Stimulated activated effector memory CD8-positive, alpha-beta T cell treated with anti-CD3 and anti-CD28 coated beads, Interleukin-12 subunit alpha, Interleukin-12 subunit beta, amount 100 ng/mL, for 72 hours (primary cell): ENCODE data around the gene WWTR1.
A peak's percentile ranks its signal among the peaks of the same experiment; 100 is the strongest.

Experiments used
- ATAC-seq: fragments of 150-1000 bp; cut with Tn5 transposase; 2 replicates; pipeline ENCODE4 v1.10.0; 2021
- DNase-seq, 2 donors: peaks; one replicate each; pipeline ENCODE4 v3.0.0; 2021 to 2022; ENCODE audit warnings: low spot score in 2 of 2
- H3K27ac Mint-ChIP-seq: one replicate; pipeline ENCODE4 v1.8.0; 2022; ENCODE audit warnings: mild to moderate bottlenecking, mixed read lengths
- H3K36me3 Mint-ChIP-seq: one replicate; pipeline ENCODE4 v1.8.0; 2022; ENCODE audit warnings: mild to moderate bottlenecking, mixed read lengths
- H3K4me1 Mint-ChIP-seq: one replicate; pipeline ENCODE4 v1.8.0; 2022; ENCODE audit warnings: mixed read lengths
- H3K4me3 Mint-ChIP-seq: one replicate; pipeline ENCODE4 v1.8.0; 2022; ENCODE audit warnings: mild to moderate bottlenecking, mixed read lengths
- H3K9me3 Mint-ChIP-seq: one replicate; pipeline ENCODE4 v1.8.0; 2022; ENCODE audit warnings: mixed read lengths

WWTR1 gene

DNA sequence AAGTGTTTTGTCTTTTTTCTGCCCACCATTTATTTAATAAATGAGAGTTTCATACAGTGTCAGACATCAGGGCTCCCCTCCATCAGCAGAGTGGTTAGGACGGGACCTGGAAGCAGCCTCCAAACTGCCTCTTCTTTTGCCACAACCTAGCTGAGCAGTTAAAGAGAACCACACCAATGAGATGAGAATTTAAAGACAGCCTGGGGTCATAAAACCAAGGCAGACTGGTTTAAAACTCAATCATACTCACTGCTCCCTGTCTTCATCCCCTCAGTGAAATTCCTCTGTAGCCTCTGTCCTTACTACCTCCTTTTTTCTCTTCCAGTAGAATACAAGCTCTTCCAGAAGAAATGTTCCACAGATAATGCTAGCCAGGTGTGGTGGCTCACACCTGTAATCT is 78.7 kb downstream of the WWTR1 start:
- H3K27ac Mint-ChIP-seq: no peak overlapping the region
- no peak overlapping the region for H3K4me3 Mint-ChIP-seq
- no peaks in the 10 kb centered on the region for H3K9me3 Mint-ChIP-seq
- no peaks in the 10 kb centered on the region for H3K36me3 Mint-ChIP-seq
- ATAC-seq (no peak), DNase-seq (no peak)
- H3K4me1 Mint-ChIP-seq: peaks cover 37% of the 10 kb centered on the region

DNA sequence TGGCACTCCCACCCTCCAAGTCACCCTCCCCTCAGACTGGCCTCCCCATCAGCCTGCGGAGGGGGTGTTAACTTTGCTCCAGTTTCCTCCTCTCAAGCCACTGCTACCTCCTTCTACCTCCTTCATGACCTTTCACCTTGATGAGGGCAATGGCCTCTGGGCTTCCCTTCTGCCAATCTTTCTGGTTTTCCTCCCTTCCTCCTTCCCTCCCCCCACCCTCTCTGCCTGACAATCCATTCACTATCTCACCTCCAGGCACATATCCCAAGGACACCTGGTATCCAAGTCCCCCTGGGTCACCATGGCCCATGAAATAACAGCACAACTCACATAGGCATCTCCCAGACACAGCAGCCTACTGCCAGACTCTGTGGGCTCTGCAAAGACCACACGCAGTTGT is 80.0 kb downstream of the WWTR1 start:
- peaks cover 45% of the 10 kb centered on the region for H3K4me1 Mint-ChIP-seq
- H3K27ac Mint-ChIP-seq: no peak overlapping the region
- H3K36me3 Mint-ChIP-seq: no peaks in the 10 kb centered on the region
- H3K9me3 Mint-ChIP-seq: no peaks in the 10 kb centered on the region
- ATAC-seq (no peak), DNase-seq (no peak)
- no peak overlapping the region for H3K4me3 Mint-ChIP-seq

DNA sequence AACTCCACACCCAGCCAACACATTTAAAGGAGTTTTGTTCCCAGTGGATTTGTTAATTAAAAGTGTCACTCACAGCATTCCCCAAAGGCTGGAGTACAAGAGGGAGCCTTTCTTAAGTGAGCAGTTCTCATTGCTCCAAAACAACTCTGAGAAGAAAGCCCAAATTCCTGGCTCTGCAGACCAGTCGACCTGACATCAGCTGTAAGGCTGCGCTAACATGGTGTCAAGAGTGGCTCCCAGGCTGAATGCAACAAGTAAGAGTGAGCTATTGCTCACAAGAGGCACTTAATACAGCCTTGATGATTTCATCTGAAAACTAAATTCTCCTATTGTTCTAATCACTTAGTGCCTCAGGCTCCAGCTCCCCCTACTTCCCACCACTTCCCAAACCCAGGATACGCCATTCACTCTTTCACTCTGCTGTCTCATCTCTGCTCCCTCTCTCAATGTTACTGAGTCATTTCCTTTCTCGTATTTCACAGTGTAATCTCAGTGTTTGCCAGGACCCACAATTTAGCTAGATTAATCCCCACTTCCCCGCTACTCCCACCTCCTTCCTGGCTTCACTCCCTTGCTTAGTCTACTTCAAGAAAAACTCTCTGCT is 81.8 kb downstream of the WWTR1 start:
- no peaks in the 10 kb centered on the region for H3K36me3 Mint-ChIP-seq
- DNase-seq: no peak
- H3K27ac Mint-ChIP-seq: no peak overlapping the region
- H3K4me1 Mint-ChIP-seq: peaks cover 37% of the 10 kb centered on the region
- H3K9me3 Mint-ChIP-seq: no peaks in the 10 kb centered on the region
- H3K4me3 Mint-ChIP-seq: no peak overlapping the region
- ATAC-seq: peak; percentile 71

DNA sequence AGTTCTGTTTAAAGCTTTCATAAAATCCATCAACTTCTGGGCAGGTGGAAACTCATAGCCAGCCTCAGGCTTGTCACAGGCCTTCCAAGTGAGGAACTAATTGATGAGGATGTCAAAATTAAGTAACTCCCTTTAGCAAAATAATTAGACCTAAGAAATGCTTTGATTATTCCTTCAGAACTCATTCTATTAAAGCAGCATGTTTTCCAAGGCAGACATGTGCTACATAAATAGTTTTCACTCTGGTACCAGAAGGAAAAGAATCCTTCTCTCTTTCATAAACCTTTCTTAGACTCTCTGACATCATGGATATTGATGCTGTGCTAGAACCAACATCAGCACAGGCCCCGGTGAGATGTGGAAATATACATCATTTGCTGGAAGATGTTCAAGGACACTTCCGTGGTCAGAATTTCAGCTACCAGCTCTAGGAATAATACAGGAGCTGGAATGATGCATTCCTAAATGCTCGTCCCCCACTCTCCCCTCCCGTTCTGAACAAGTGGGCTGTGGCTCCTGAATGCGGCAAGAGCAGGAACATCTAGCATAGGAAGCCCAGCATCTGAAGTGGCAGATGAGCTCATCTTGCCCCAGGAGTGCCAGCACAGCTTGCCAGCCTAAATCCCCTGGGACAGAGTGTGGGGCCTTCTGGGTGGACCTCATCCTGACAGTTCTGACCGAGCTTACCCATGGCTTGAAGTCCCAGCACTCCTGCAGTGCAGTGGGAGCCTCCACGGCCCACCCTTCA is 82.4 kb downstream of the WWTR1 start:
- H3K4me3 Mint-ChIP-seq: no peak overlapping the region
- H3K36me3 Mint-ChIP-seq: no peaks in the 10 kb centered on the region
- H3K4me1 Mint-ChIP-seq: peaks cover 31% of the 10 kb centered on the region
- no peak overlapping the region for H3K27ac Mint-ChIP-seq
- no peak for DNase-seq
- H3K9me3 Mint-ChIP-seq: no peaks in the 10 kb centered on the region
- no peak for ATAC-seq

DNA sequence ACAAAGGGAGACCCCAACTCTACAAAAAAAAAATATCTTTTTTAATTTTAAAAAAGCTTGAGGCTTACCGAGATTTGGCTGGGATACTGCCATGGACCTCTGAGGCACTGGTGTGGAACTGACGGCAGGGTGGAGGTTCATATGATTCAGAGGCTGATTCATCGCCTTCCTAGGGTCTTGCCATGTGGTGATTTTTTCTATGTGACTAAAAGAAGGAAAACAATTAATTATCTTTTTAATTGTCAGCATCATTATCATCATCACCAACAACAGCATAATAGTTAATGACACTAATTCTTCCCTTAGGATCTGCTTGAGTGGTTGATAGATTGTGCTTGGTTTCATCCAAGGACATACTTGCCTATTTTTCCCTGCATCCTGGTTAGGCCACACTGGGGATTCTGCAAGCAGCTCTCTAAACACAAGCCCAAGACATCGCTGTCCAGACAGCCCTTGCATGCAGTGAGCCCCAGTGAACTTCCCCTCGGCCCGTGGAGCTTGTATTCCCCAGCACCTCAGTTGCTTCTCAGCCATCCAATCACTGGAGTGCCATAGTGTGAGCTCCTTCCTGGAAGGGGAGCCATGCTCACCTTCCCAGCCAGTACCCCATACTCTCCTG is 84.9 kb downstream of the WWTR1 start:
- DNase-seq (no peak), ATAC-seq (no peak)
- Mint-ChIP-seq H3K4me1 (peaks cover 19% of the 10 kb centered on the region), H3K9me3 (no peaks in the 10 kb centered on the region), H3K4me3 (no peak overlapping the region), H3K27ac (no peak overlapping the region), H3K36me3 (no peaks in the 10 kb centered on the region)

DNA sequence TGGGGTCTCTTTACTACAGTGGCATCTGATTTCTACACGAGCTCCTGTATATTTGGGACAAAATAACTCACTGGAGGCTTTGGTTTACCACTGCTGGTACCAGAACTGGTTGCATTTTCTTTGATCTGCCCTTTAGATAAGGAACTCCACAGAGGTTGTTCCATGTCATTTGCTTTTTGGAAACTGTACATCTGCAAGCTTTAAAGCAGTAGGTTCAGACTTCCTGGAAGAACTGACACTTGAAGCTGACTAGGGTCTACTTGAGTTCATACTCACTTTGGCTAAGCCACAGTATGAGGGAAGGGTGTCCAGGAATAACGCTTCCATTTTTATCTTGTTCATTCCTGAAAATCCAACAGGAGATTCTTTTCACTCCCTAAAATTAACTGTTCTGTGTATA is 86.4 kb downstream of the WWTR1 start:
- Mint-ChIP-seq H3K4me1 (peaks cover 22% of the 10 kb centered on the region), H3K27ac (no peak overlapping the region), H3K4me3 (no peak overlapping the region), H3K36me3 (no peaks in the 10 kb centered on the region), H3K9me3 (no peaks in the 10 kb centered on the region)
- DNase-seq (no peak), ATAC-seq (no peak)

DNA sequence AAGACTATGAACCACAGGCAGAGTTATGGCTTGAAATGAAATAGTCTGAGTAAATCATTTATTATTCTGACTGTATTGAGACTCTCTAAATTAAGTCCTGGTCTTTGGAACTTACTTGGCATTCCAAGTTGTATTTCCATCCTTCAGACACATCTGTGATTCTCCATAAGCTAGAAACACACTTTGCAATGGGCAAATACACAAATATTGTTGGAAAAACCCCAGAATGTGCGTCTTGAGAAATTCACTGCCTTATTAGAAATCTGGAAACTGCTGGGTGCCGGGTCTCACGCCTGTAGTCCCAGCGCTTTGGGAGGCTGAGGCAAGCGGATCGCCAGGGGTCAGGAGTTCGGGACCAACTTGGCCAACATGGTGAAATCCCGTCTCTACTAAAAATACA is 87.8 kb downstream of the WWTR1 start:
- Mint-ChIP-seq H3K4me3 (no peak overlapping the region), H3K4me1 (peaks cover 16% of the 10 kb centered on the region), H3K27ac (no peak overlapping the region), H3K9me3 (no peaks in the 10 kb centered on the region), H3K36me3 (no peaks in the 10 kb centered on the region)
- DNase-seq (no peak), ATAC-seq (no peak)

DNA sequence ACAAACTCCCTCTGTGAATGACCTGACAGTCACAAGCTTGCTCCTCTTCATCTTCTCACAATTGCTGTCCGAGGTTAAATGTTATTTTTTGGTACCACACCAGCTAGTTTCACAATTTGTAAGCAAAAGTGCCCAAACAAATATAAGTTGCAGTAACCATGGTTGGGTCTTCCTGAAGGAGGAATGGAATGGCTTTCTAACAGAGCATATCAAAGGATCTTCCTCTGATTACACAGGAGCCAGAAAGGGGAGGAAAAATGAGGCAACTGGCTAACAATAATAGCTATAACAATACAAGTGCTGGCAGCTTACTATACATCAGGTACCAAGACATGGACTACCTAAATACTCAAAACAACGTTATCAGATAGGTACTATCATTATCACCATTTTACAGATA is 90.4 kb downstream of the WWTR1 start:
- Mint-ChIP-seq H3K9me3 (no peaks in the 10 kb centered on the region), H3K36me3 (no peaks in the 10 kb centered on the region), H3K4me1 (peaks cover 5% of the 10 kb centered on the region), H3K4me3 (no peak overlapping the region), H3K27ac (no peak overlapping the region)
- DNase-seq (no peak), ATAC-seq (no peak)

DNA sequence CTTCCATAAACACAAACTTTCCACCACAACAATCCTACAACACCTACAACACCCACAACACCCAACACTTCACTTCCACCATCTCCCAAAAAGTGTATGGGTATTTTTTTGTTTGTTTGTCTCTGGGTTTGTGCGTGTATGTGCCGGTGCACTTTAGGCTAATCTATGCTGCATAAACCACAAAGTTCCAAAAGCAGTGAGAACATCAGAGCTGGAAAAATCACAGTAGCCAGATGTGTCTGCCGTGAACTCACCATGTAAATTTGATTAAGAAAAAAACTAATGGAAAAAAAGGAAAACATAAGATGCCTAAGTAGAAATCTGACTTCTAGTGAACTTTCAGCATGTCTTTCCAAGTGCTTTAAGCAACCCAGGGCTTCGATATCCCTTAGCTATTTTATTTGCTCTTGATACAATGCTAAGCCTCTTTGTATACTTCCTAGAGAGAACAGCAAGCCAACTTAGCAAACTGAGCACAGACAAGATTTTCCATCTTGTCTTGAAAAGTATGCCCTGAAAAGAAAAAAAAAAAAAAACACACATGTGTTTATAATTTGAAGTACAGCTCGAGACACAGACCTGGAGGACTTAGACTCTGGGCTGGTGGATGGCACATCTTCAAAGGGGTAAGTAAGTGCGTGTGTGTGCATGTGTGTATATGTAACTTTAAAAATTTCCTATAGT is 91.4 kb downstream of the WWTR1 start:
- H3K4me1 Mint-ChIP-seq: peaks cover 5% of the 10 kb centered on the region

DNA sequence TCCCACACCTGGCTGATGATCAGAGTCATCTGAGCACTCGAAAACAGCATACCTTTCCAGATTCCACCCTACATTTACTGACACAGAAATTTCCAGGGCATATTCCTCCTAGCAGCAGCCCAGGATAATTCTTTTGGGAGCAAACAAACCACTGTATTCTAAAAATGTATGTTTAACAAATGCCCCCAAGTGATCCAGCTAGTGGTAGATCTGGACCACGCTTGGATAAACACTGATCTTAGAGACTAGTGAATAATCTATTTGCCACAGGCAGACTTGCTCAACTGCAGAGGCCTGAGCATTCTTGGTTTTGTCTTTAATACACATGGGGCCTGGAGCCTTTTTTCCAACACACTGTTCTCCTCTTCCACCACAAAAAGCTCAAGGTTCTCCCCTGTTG is 93.7 kb downstream of the WWTR1 start:
- no peak for ATAC-seq
- Mint-ChIP-seq H3K4me1 (peaks cover 5% of the 10 kb centered on the region), H3K36me3 (no peaks in the 10 kb centered on the region), H3K27ac (no peak overlapping the region), H3K9me3 (no peaks in the 10 kb centered on the region), H3K4me3 (no peak overlapping the region)
- no peak for DNase-seq

More for the DNA sequence above, 91.4 kb downstream of the WWTR1 start:
- Mint-ChIP-seq H3K36me3 (no peaks in the 10 kb centered on the region), H3K4me3 (no peak overlapping the region), H3K27ac (no peak overlapping the region), H3K9me3 (no peaks in the 10 kb centered on the region)
- ATAC-seq (no peak), DNase-seq (no peak)

DNA sequence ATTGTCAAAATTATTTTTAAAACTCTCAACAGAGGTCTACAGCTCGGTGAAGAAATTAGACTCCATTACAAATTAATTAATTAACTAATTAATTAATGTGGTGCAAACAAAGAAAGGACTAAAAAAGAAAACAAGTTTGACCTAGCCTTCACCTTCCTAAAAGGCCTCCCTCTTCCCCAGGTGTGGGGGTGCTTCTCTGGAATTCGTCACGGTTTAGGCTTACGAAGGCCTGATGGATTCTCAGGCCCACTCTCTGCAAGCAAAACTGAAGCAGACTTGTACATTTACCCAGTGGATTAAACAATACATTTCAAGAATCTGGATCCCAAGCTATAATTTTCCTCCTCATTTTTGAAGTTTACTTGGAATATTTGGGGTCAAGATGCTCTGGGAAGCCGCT is 94.7 kb downstream of the WWTR1 start:
- DNase-seq: no peak
- Mint-ChIP-seq H3K9me3 (no peaks in the 10 kb centered on the region), H3K4me1 (peaks cover 5% of the 10 kb centered on the region), H3K27ac (no peak overlapping the region), H3K4me3 (no peak overlapping the region), H3K36me3 (no peaks in the 10 kb centered on the region)
- no peak for ATAC-seq

DNA sequence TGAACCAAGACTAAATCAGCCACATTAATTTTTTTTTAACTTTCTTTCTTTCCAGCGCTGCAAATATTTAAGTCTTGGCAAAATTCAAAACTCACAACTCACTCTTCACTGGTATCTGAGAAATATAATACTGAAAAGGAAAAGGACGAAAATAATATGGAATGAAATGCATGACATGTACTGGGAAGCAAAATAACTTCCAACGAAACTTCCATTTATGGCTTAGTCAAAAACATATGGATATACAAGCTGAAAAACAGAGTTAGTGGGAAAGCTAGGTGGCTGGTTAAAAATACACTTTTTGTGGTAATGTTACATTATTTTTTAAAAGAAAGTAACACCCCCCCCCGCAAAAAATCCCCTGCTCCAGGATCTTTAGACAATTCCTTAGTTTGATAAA is 97.2 kb downstream of the WWTR1 start:
- DNase-seq (no peak), ATAC-seq (no peak)
- Mint-ChIP-seq H3K27ac (no peak overlapping the region), H3K9me3 (no peaks in the 10 kb centered on the region), H3K4me1 (no peaks in the 10 kb centered on the region), H3K4me3 (no peak overlapping the region), H3K36me3 (no peaks in the 10 kb centered on the region)

DNA sequence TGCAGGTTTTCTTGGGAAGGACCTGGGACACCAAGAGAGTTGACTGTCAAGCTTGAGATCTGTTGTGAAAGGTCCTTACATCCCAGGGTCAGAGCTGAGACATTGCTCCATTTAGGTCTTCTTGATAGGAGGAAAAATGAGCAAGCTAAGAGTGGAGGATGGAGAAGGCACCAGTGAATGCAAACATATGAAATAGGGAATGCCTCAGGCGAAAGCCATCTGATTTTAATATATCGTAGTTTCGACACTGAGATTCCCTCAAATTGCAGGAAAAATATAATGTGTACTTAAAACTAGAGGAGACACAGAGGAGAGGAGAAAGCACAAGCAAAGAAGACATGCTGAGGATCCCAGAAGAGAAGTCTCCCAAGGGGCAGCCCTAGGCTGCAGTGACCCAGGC is 97.8 kb downstream of the WWTR1 start:
- ATAC-seq (no peak), DNase-seq (no peak)
- Mint-ChIP-seq H3K27ac (no peak overlapping the region), H3K9me3 (no peaks in the 10 kb centered on the region), H3K4me3 (no peak overlapping the region), H3K36me3 (no peaks in the 10 kb centered on the region), H3K4me1 (no peaks in the 10 kb centered on the region)

DNA sequence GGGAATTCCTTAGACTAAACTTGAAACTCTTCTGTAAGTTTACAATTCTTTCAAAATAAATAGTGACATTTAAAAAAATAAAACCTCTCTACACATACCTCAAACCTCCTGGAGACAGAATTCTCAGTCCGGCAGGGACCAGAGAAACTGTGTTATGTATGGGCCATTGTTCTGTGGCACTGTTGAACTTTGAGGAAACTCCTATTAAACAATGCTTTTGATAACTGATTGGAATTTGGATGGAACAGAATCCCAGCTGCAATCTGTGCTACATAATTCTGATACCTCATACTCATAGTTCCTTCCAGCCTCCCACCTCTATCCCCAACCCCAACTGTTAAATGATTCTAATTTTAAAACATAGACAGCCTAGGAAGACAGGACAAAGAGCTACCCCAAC is 98.3 kb downstream of the WWTR1 start:
- H3K4me3 Mint-ChIP-seq: no peak overlapping the region
- no peaks in the 10 kb centered on the region for H3K4me1 Mint-ChIP-seq
- H3K36me3 Mint-ChIP-seq: no peaks in the 10 kb centered on the region
- no peaks in the 10 kb centered on the region for H3K9me3 Mint-ChIP-seq
- ATAC-seq (no peak), DNase-seq (no peak)
- H3K27ac Mint-ChIP-seq: no peak overlapping the region

DNA sequence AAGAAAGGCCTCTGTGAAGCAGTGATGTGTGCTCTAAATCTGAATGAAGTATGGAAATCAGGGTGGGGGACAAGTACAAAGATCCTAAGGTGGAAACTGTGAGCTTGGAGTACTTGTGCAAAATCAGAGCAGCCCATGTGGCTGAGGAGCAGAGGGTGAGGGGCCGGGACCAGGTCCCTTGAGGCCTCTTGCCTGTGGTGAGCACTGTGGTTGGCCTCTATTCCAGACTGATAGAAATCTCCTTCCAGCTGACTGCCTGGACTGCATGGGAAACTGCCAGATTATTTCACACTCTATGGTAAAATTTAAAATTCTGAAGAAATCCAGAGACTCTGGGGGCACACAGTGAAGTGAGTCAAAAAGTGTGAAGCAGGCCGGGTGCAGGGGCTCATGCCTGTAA is 101.9 kb downstream of the WWTR1 start:
- DNase-seq (no peak), ATAC-seq (no peak)
- H3K27ac Mint-ChIP-seq: no peak overlapping the region

DNA sequence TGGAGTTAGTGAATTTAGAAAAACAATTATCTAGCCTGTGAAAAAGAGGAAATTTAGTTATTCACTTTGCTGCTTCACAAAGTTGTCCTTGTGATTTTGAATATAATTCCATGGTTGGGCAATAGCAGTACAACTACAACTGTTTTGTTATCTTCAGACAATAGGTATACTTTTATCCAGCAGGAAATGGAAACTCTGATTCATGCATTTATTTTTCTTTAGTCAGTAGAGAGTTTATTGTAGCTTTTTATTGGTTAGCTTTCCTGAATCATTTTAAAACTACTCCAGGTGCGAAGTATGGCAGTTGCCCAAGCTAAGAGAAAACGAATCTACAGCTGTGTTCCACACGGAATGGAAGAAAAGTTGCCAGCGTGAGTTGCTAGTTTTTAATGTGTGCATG is 103.0 kb downstream of the WWTR1 start:
- ATAC-seq (no peak), DNase-seq (no peak)
- Mint-ChIP-seq H3K4me3 (no peak overlapping the region), H3K4me1 (no peaks in the 10 kb centered on the region), H3K9me3 (no peaks in the 10 kb centered on the region), H3K27ac (no peak overlapping the region), H3K36me3 (no peaks in the 10 kb centered on the region)

More for the DNA sequence above, 101.9 kb downstream of the WWTR1 start:
- Mint-ChIP-seq H3K4me1 (no peaks in the 10 kb centered on the region), H3K36me3 (no peaks in the 10 kb centered on the region), H3K9me3 (no peaks in the 10 kb centered on the region), H3K4me3 (no peak overlapping the region)
